ENCODE measurements around the gene SCN4A. TPM values are rescaled to one million over a fixed set of nuclear protein-coding genes. Genes with fewer than 3 reads are reported as not detected.

The SCN4A gene
- total RNA-seq, 1 donor from 2014 or later = 0.56 TPM

DNA sequence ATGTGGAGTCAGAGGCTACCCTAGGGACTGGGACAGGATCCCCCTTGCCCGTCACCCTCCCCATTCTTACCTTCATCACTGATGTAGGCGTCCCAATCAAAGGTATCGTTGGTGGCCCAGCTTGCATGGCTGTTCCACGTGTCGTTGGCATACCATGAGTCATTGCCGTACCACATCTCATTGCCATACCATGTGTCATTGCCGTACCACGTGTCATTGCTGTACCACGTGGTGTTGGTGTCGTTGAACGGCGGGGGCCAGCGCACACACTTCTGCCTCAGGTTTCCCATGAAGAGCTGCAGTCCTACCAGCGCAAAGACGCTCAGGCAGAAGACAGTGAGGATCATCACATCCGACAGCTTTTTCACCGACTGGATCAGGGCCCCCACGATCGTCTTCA lies 4.8 kb downstream of the SCN4A start:
- no peak for ATAC-seq (ENCODE audit: poor library complexity)
- DNase-seq = no peak
- intact Hi-C loops (cut with DNase I) = no loop called here

DNA sequence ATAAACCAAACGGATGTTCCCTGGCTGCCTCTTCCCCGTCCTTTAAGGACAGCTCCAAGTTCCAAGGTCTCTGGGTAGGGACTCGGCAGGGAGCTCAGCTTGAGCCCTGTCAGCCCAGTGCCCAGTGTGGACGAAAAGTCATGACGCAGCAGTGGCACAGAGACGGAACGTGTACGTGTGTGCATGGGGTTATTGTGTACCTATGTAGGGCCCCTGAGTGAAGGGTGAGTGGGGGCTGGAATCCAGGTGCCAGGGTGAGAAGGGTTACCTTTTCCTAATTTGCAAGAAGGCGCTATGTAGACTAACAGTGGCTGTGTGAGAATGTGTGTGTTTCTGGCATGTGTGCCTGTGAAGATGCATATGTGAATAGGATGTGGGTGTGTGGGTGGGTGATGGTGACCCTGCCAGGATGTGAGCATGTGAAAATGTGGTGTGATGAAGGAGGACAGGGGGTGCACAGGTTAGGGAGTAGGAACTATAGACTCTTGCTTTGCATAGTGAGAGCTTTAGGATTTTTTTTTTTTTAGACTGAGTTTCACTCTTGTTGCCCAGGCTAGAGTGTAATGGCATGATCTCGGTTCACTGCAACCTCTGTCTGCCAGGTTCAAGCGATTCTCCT lies 6.0 kb downstream of the SCN4A start:
- ATAC-seq (ENCODE audit: poor library complexity) (no peak), DNase-seq (no peak)
- intact Hi-C loops (cut with DNase I) = no loop called here

DNA sequence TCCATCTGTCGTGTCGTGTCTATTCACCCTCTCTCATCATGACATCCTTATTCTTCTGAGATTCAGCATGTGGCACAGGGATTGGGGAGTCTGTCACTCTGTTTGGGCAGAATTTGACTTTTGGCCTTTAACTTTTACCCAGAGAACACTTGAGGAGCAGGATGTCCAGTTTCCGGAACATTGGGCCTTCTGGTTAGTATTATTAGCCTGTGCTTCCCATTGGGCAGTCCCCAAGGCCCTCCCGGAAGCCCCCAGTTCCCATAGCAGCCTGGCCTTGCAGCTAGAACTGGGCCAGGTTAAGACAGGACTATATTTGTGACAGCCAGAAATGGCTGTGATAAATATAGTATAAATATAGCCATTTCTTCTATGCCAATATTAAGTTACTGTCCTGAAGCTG lies 9.6 kb downstream of the SCN4A start:
- peak; percentile 27 for ATAC-seq (ENCODE audit: poor library complexity)
- intact Hi-C loops (cut with DNase I) = no loop called here
- DNase-seq = peak; percentile 66

DNA sequence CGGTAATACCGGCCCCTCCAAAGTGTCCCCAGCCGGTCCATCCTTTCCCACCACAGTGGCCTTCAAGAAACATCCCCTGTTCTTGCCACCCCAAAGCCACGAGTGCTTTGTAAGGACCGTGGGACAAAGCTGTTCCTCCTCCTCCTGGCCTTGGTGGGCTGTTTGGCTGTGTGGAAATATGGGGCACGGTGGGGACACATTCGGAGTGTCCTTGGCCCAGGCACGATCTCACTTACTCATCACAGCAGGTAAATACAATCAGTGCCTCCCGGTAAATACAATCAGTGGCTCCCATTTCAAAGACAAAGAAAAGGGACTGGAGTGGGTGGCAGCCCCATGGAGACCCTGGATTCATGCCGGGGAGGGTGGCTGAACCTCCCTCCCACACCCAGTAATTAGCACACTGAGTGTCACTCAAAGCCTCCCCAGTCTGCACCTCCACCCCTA lies 10.4 kb downstream of the SCN4A start:
- no peak for DNase-seq
- no peak for ATAC-seq (ENCODE audit: poor library complexity)
- intact Hi-C loops (cut with DNase I) = no loop called here

DNA sequence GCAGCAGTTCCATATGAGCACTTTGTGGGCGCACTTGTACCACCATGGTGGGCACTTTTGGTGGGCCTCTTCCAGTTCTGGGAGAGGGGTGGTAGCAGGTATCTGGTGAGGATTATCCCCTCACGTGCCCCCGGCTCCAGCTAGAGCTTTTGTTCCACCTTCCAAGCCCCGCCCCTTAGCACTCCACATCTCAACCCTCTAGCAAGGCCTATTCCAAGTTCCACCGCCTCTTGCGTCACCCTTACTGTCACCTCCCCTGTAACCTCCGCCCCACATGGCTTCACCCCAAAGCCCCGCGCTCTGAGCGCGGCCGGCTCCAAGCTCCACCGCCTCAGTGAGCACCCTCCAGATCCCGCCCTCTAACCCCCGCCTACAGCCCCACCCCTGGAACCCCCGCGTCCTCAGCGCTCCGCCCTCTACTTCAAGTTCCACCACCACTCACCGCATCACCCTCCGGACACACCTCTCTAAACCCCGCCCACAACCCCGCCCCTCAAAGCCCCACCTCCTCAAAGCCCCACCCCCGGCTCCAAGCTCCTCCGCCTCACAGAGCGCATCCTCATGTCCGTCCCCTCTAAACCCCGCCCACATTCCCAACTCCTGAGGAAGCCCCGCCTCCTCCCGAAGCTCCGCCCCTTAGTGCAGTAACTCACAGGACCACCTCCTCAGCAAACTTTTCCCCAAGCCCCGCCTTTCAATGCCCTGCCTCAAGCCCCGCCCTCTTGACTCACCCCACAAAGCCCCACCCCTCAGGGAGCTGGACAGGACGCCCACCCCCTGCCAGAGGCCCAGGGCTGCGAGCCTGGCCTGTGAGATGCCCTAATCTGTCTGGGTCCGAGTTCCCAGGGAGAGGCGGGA lies 11.1 kb downstream of the SCN4A start:
- intact Hi-C loops (cut with DNase I) = no loop called here
- peak; percentile 79 for DNase-seq
- peak; percentile 77 for ATAC-seq (ENCODE audit: poor library complexity)

DNA sequence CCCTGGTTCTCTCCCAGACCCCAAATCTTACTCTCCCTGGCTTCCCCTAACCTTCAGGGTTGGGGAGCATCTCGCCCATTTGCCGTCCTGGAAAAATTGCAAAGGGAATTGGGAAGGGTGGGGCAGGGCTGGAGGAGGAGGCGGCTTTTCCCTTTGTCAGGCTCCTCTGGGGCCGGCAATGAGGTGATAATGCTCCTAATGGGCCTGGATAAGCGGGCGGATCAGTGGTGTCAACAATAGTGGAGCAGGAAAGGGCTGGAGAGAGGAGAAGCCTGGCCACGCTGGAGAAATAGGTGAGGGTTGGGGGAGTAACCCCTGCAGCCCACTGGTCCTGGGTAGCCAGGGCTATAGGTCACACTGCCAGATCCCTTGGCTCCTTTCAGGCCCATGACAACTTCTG lies 12.3 kb downstream of the SCN4A start:
- ATAC-seq (ENCODE audit: poor library complexity) = no peak
- intact Hi-C loops (cut with DNase I) = no loop called here
- no peak for DNase-seq

DNA sequence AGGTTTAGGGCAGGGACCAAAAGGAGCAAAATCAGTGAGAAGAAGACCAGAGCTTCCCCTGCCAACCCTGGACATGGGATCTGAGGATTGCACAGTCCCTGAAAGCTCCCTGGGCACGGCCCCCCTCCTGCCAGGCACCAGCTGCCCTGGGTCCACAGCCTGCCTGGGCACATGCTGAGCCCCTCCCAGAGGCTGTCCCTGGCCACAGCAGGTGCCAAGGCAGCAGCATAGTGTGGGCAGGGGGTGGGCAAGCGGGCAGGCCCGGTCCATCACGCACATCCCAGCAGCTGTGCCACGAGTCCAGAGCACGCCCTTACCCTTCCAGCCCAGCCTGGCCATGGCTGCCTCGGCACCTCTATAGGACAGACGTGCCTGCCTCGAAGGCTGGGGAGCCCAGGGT lies 12.7 kb downstream of the SCN4A start:
- intact Hi-C loops (cut with DNase I) = no loop called here
- DNase-seq = no peak
- no peak for ATAC-seq (ENCODE audit: poor library complexity)

DNA sequence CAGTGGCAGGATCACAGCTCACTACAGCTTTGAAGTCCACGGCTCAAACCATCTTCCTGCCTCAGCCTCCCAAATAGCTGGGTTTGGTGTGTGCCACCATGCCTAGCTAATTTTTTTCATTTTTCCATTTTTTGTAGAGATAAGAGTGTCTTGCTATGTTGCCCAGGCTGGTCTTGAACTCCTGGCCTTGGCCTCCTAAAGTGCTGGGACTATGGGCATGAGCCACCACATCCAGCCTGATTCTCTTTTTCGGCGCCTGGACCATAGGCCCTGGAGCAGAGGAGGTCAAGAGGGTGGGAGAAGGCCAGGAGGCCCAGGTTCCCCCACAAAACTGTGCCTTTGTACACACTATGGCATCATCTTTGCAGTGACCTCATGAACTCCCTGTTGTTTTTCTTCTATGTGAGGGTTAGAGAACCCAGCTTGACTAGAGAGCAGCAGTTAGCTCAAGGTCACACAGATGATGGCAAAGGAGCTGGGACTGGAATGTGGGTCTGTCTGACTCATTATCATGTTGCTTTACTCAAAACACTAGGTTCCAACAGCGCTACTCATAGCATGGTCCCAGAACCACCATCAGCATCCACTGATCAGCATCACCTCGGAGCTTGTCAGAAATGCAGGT lies 16.3 kb downstream of the SCN4A start:
- intact Hi-C loops (cut with DNase I) = no loop called here
- no peak for ATAC-seq (ENCODE audit: poor library complexity)

DNA sequence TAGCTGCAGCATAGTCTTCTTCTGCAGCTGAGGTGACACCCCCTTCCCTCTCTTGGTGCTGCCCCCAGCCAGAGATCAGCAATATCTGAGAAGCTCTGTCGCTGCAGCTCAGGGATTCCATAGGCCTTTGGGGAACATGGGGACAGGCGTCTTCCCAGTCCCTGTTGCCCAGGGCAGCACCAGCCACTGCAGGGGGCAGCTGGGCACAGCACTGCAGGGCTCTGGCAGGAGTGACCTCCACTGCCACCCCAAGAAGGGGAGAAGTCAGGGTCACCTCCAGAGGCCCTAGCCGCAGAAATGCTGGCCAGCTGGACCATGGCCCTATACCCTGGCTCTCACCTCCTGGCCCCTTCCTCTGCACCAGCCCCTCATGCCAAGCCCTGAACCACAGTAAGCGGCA lies 16.9 kb downstream of the SCN4A start:
- ATAC-seq (ENCODE audit: poor library complexity) (no peak), DNase-seq (no peak)
- intact Hi-C loops (cut with DNase I) = no loop called here

More for the DNA sequence above, 16.3 kb downstream of the SCN4A start:
- no peak for DNase-seq

DNA sequence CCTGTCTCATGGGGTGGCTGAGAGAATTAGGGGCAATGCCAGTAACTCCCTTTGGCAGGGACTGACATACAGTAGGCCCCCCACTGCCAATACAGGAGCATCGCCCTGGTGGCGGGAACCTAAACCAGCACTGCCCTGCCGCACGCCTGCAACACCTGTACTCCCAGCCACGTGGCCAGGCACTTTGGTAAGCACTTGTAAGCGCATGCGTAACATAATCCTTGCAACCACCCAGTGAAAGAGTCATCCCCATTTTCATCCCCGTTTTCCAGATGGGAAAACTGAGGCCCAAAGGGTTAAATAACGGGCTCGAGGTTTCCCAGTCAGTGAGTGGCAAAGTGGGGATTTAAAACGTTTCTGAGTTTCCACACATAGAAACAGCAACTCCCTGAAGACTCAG lies 17.5 kb downstream of the SCN4A start:
- intact Hi-C loops (cut with DNase I) = no loop called here
- DNase-seq = no peak
- ATAC-seq (ENCODE audit: poor library complexity) = no peak

DNA sequence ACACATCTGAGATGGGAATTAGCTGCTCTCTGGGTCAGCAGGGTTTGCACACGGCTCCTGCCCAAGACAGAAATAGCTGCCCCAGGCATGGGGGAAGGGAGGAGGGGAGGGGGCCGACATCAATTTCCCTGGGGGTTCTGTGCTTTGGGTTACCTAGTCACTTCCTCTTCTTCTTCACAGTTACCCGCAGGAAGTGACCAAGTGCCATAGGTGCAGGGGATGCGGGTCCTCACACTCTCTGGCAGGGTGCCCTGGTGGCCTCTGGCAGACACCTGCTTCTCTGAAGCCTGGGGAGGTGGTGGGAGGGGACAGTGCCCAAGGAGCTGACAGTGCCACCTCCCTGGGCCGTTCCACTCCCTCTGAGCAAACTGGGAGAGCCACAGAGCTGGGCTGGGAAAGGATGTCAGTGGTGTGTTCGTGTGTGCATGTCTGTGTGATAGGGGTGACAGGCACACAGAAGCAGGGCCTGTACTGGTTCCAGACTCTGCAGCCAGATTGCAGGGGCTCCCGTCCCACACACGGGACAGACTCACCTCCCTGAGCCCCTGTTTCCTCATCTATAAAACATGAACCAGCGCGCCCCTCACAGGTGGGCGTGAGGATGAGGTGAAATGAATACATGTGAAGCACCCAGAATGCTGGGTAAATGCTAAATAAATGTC lies 18.2 kb downstream of the SCN4A start:
- intact Hi-C loops (cut with DNase I) = no loop called here
- ATAC-seq (ENCODE audit: poor library complexity) = peak; percentile 54
- no peak for DNase-seq

DNA sequence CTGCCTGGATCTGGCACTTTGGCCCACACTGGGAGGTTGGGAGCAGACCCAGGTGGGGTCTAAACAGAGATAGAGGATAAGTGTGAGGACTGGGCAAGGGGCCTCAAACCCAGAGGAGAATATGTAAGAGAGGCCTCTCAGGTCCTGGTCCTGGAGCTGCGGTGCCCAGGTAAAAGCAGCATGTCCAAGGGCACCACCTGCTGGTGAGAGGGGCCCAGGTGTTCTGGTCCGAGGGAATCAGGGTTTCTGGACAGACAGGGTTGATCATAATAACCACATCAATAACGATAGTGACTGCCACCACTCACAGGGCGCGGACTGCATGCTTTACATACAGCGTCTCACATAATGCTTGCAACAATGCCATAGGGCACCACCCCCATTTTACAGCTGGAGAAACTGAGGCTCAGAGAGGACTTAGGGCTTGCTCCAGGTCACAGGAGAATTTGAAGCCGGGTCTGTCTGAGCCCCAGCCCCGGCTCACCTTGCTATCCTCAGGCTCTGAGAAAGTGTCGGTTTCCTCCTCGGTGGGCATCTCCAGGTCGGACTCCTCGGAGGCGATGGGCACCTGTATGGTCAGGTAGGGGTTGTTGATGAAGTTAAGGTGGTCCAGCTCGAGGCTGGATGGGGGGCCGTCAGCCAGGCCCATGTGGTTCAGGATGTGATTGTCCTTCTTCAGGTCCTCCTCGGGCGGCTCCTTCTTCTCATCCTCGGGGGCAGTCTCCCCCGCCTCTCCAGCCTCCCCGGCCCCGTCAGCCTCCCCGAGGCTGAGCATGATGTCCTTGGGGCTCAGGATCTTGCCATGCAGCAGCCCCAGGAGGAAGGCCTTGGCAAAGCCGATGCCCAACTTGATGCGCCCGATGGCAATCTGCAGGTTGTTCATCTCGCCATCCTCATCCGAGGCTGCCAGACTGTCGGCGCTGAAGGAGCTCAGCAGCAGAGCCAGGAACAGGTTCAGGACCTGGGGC lies 21.5 kb downstream of the SCN4A start:
- intact Hi-C loops (cut with DNase I) = no loop called here
- no peak for ATAC-seq (ENCODE audit: poor library complexity)
- DNase-seq = no peak

DNA sequence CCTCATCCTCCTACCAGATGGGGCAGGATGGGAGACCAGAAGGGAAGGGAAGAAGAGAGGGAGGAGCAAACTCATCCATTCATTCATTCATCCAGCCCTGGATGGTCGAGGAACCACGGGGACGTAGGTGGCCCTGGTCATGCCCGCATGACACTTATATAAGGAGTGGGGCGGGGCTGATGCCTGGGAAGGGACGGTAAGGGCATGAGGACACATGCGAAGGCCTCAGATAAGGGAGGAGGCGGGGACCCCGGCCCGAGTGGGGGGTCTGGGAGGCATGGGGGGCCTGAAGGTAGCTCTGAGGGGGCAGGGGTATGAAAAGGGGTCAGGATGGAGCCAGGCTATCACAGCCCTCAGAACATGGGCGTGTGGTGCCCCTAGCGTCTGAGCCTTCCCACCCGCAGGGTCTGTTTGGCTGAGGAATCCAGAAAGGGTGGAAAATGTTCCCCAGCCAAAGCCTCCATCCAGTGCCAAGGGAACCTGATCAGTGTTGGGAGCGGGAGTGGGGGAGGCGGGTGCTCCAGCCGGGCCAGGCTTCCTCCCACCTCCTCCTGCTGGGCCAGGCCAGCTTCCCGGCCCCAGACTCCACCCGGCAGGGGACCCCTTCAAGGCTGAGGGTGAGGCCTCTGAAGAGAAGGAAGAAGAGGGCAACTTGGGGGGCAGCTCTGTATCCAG lies 23.0 kb downstream of the SCN4A start:
- no peak for ATAC-seq (ENCODE audit: poor library complexity)
- DNase-seq = no peak
- intact Hi-C loops (cut with DNase I) = no loop called here

DNA sequence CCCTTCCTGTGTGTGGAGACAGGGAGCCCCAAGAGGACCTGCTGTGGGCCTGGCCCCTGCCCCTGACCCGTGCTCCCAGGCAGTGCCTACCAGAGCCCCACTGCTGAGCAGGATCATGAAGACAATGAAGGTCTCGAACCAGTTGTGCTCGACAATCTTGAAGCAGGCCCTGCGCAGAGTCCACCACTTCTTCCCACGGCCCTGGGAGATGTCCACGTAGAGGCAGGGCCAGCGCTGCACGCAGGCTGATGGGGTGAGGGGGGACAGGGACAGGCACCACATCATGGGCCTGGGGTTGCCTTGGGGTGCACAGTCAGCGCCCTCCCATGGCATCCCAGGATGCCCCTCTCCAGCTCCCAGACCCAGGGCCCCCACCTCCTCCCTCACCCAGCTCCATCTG lies 24.2 kb downstream of the SCN4A start:
- intact Hi-C loops (cut with DNase I) = no loop called here
- DNase-seq = no peak
- ATAC-seq (ENCODE audit: poor library complexity) = no peak

DNA sequence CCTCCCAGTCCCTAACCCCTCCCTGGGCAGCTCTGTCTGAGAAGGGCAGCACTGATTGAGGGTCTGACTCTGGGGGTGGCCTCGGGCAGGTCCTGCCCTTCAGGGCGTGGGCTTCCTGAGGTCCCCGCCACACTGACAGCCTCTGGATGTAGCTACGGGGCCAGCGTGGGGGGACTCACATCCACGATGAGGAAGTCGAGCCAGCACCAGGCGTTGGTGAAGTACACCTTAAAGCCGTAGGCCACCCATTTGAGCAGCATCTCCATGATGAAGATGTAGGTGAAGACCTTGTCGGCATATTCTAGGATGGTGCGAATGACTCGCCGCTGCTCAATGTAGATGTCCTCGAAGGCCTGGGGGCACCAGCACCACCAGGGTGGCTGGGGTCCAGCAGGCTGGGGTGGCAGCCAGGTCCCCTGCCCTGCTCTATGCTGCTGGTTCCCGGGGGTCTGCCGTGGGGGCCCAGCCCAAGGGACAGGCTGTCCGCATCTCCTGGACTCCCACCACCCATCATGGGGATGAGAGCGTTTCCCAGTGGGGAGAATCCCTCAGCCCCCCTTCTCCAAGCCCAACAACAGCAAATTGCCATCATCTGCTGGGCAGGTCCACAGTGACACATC lies 24.9 kb downstream of the SCN4A start:
- ATAC-seq (ENCODE audit: poor library complexity) = no peak
- intact Hi-C loops (cut with DNase I) = no loop called here
- DNase-seq = no peak

DNA sequence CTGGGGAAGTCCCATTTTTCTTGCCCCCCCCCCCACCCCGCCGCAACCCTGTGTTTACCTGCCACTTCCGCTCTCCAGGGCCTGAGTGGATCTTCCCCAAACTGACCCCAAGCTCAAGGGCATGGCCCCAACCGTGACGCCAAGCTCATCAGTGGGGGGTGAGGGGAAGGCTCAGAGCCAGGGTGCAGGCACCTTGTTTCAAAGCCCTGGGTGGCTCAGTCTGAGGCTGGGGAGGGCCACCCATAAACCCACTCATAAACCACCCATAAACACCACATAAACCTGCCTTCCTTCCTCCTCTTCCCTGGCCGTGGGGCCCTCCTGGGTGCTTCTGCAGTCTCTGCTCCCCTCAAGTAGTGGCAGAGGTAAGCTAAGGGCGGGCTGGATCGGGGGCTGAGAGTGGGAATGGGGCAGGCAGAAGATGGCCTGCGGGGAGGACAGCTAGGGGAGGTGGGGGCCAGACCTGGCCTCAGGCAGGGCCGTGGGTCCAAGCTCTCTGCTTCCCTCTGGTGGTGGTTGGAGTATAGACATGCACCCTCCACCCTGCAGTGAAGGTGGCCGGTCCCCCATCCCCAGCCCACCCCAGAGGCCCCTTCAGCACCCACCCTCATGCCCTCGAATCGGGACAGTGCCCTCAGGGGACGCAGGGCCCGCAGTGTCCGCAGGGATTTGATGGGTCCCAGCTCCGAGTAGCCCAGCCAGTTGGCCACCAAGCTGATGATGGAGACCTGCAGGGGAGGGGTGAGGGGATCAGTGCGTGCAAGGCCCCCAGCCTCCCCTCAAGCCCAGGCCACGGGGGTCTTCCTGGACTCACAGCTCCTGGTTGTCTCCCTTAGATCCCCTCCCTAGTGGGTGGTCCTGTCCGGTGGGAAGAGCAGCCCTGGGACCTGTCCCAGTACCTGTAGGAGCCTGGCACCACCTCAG lies 26.0 kb downstream of the SCN4A start:
- intact Hi-C loops (cut with DNase I) = no loop called here
- DNase-seq (no peak), ATAC-seq (ENCODE audit: poor library complexity) (peak; percentile 72)

Measured in Right ventricle myocardium superior (tissue), 1 donor.